Astrocyte (in vitro differentiated cells and primary cell): ENCODE measurements around the gene DRD1. TPM values are rescaled to one million over a fixed set of nuclear protein-coding genes. Genes with fewer than 3 reads are reported as not detected.

ENCODE experiments used
- DNase-seq: peaks from one replicate; pipeline ENCODE4 v3.0.0-alpha.2; 2010; ENCODE audit warnings: low read depth
- FAIRE-seq: peaks from 2 replicates; lab custom pipeline; 2011; peaks lifted over from hg19 to GRCh38; lab: Jason Lieb, UNC
- H2AFZ ChIP-seq: 2 replicates; pipeline ENCODE4 v1.6.0; 2012; ENCODE audit warnings: low read depth, low read length, inconsistent platforms
- H3K27ac ChIP-seq: 2 replicates; pipeline ENCODE4 v1.5.1; 2011; ENCODE audit warnings: low read depth, low read length, inconsistent platforms
- H3K27me3 ChIP-seq: 2 replicates; pipeline ENCODE4 v1.6.0; 2011; ENCODE audit warnings: low read length, inconsistent platforms; ENCODE audit not compliant: insufficient read depth
- H3K36me3 ChIP-seq: 2 replicates; pipeline ENCODE4 v1.5.1; 2011; ENCODE audit warnings: low read length, inconsistent platforms; ENCODE audit not compliant: insufficient read depth
- H3K4me1 ChIP-seq: 2 replicates; pipeline ENCODE4 v1.5.1; 2011; ENCODE audit warnings: low read length, inconsistent platforms; ENCODE audit not compliant: insufficient read depth
- H3K4me2 ChIP-seq: 2 replicates; pipeline ENCODE4 v1.6.0; 2012; ENCODE audit warnings: low read length, inconsistent platforms
- H3K4me3 ChIP-seq: 2 replicates; pipeline ENCODE4 v1.5.1; 2011; ENCODE audit warnings: low read depth, mild to moderate bottlenecking, low read length, inconsistent platforms; ENCODE audit not compliant: insufficient read depth
- H3K79me2 ChIP-seq: 2 replicates; pipeline ENCODE4 v1.6.0; 2012; ENCODE audit warnings: mild to moderate bottlenecking, low read length, inconsistent platforms; ENCODE audit not compliant: insufficient read depth
- H3K9ac ChIP-seq: 2 replicates; pipeline ENCODE4 v1.6.0; 2012; ENCODE audit warnings: mild to moderate bottlenecking, low read length, inconsistent platforms
- H3K9me3 ChIP-seq: 2 replicates; pipeline ENCODE4 v1.5.1; 2012; ENCODE audit warnings: low read depth, mild to moderate bottlenecking, low read length, inconsistent platforms; ENCODE audit not compliant: insufficient read depth
- H4K20me1 ChIP-seq: 2 replicates; pipeline ENCODE4 v1.6.0; 2012; ENCODE audit warnings: low read length, inconsistent platforms; ENCODE audit not compliant: insufficient read depth
- H3K27ac Mint-ChIP-seq: one replicate; pipeline ENCODE4 v1.8.0; 2021; ENCODE audit warnings: mild to moderate bottlenecking, mixed read lengths; ENCODE audit not compliant: unreplicated experiment
- H3K27me3 Mint-ChIP-seq: one replicate; pipeline ENCODE4 v1.8.0; 2021; ENCODE audit warnings: low read depth, mixed read lengths; ENCODE audit not compliant: unreplicated experiment
- H3K36me3 Mint-ChIP-seq: one replicate; pipeline ENCODE4 v1.8.0; 2021; ENCODE audit warnings: low read depth, mixed read lengths; ENCODE audit not compliant: unreplicated experiment
- H3K4me1 Mint-ChIP-seq: one replicate; pipeline ENCODE4 v1.8.0; 2021; ENCODE audit warnings: low read depth, mixed read lengths; ENCODE audit not compliant: unreplicated experiment
- H3K4me3 Mint-ChIP-seq: one replicate; pipeline ENCODE4 v1.8.0; 2021; ENCODE audit warnings: mild to moderate bottlenecking, moderate library complexity, mixed read lengths; ENCODE audit not compliant: unreplicated experiment
- H3K9me3 Mint-ChIP-seq: one replicate; pipeline ENCODE4 v1.8.0; 2021; ENCODE audit warnings: mild to moderate bottlenecking, mixed read lengths; ENCODE audit not compliant: unreplicated experiment
- EZH2 ChIP-seq: IDR thresholded peaks from 2 replicates; pipeline ENCODE4 v1.6.1; 2012; ENCODE audit warnings: mild to moderate bottlenecking, low read length, inconsistent platforms; ENCODE audit not compliant: insufficient read depth
- total RNA-seq: library from RNA; stranded (reverse); gene quantifications from 2 replicates; pipeline ENCODE4 v1.2.1, GENCODE V29; 2021
- TF ChIP-seq, protein P1 (sequence below): IDR thresholded peaks from 2 replicates; pipeline ENCODE4 v1.5.1; 2011; ENCODE audit warnings: low read depth, mild to moderate bottlenecking, inconsistent platforms, low read length, moderate library complexity; ENCODE audit not compliant: insufficient read depth

DRD1 gene
- total RNA-seq, 1 donor from 2014 or later, result 0.23 TPM

DNA sequence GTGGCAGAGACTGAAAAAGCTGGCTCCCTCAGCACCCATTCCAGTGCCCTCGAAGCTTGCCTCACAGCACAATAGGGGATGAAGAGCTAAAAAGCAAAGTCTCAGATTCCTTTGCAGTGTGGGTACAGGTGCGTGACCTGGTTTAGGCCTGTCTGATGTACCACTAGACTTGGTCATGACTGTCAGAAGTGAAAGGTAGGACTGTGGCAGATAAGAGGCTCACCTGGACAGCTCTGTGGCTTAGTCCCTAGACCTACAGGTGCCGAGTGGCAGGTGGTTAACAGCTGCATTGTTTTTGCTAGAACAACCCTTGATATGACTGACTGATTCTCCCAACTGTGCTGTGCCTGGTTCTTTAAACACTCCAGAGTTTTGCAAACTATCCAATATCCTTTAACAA is 19.7 kb upstream of the DRD1 start:
- Histone ChIP-seq H3K79me2 (no peaks in the 10 kb centered on the region), H3K4me3 (no peak overlapping the region), H3K9me3 (no peaks in the 10 kb centered on the region), H3K36me3 (no peaks in the 10 kb centered on the region), H3K27ac (no peak overlapping the region), H3K4me1 (no peaks in the 10 kb centered on the region), H3K4me2 (no peak overlapping the region), H3K27me3 (peaks cover 10% of the 10 kb centered on the region), H4K20me1 (no peaks in the 10 kb centered on the region), H2AFZ (no peak overlapping the region), H3K9ac (no peak overlapping the region)
- Mint-ChIP-seq H3K36me3 (no peaks in the 10 kb centered on the region), H3K4me1 (no peaks in the 10 kb centered on the region), H3K27ac (no peak overlapping the region), H3K4me3 (no peak overlapping the region), H3K9me3 (peaks cover 3% of the 10 kb centered on the region), H3K27me3 (peaks cover 10% of the 10 kb centered on the region)
- DNase-seq (no peak), FAIRE-seq (no peak)
- no peak for TF ChIP-seq EZH2
- TF ChIP-seq, protein P1, sequence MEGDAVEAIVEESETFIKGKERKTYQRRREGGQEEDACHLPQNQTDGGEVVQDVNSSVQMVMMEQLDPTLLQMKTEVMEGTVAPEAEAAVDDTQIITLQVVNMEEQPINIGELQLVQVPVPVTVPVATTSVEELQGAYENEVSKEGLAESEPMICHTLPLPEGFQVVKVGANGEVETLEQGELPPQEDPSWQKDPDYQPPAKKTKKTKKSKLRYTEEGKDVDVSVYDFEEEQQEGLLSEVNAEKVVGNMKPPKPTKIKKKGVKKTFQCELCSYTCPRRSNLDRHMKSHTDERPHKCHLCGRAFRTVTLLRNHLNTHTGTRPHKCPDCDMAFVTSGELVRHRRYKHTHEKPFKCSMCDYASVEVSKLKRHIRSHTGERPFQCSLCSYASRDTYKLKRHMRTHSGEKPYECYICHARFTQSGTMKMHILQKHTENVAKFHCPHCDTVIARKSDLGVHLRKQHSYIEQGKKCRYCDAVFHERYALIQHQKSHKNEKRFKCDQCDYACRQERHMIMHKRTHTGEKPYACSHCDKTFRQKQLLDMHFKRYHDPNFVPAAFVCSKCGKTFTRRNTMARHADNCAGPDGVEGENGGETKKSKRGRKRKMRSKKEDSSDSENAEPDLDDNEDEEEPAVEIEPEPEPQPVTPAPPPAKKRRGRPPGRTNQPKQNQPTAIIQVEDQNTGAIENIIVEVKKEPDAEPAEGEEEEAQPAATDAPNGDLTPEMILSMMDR, result no peak

GRCh38 chr5:175461370-175461769 is 17.4 kb upstream of the DRD1 start:
- Mint-ChIP-seq H3K4me1 (no peaks in the 10 kb centered on the region), H3K36me3 (no peaks in the 10 kb centered on the region), H3K27me3 (peaks cover 7% of the 10 kb centered on the region), H3K9me3 (peaks cover 3% of the 10 kb centered on the region), H3K27ac (no peak overlapping the region), H3K4me3 (no peak overlapping the region)
- no peak for DNase-seq
- Histone ChIP-seq H3K4me3 (no peak overlapping the region), H3K36me3 (no peaks in the 10 kb centered on the region), H3K27ac (no peak overlapping the region), H3K4me1 (no peaks in the 10 kb centered on the region), H2AFZ (no peak overlapping the region), H3K4me2 (no peak overlapping the region), H3K9me3 (no peaks in the 10 kb centered on the region), H3K9ac (no peak overlapping the region), H3K79me2 (no peaks in the 10 kb centered on the region), H3K27me3 (peaks cover 6% of the 10 kb centered on the region), H4K20me1 (no peaks in the 10 kb centered on the region)
- FAIRE-seq, result no peak
- TF ChIP-seq, protein P1, result no peak
- TF ChIP-seq EZH2, result no peak

- no peak for FAIRE-seq
Observed at GRCh38 chr5:175460552-175460951, 16.6 kb upstream of the DRD1 start.

More at GRCh38 chr5:175460552-175460951, 16.6 kb upstream of the DRD1 start:
- Histone ChIP-seq H3K36me3 (no peaks in the 10 kb centered on the region), H3K27ac (no peak overlapping the region), H2AFZ (no peak overlapping the region), H3K79me2 (no peaks in the 10 kb centered on the region), H3K9me3 (no peaks in the 10 kb centered on the region), H3K9ac (no peak overlapping the region), H3K4me1 (no peaks in the 10 kb centered on the region), H3K27me3 (peaks cover 6% of the 10 kb centered on the region), H4K20me1 (no peaks in the 10 kb centered on the region), H3K4me3 (no peak overlapping the region), H3K4me2 (no peak overlapping the region)
- Mint-ChIP-seq H3K4me3 (no peak overlapping the region), H3K36me3 (no peaks in the 10 kb centered on the region), H3K4me1 (no peaks in the 10 kb centered on the region), H3K27me3 (peaks cover 7% of the 10 kb centered on the region), H3K9me3 (peaks cover 3% of the 10 kb centered on the region), H3K27ac (no peak overlapping the region)
- TF ChIP-seq, protein P1, result no peak
- no peak for TF ChIP-seq EZH2
- no peak for DNase-seq
